NCI-H1694 treated with DMSO at 0.1 percent for 48 hours (cell line): ENCODE data around the gene NFIA.

ENCODE experiments used
- DNase-seq: peaks from one replicate; lab custom pipeline; 2025; lab: John Stamatoyannopoulos, UW

Gene NFIA

GRCh38 chr1:61215676-61216289 lies 133.4 kb downstream of the NFIA start:
- no peak for DNase-seq

- DNase-seq, result no peak
These were observed 138.2 kb downstream of the NFIA start for GRCh38 chr1:61220536-61220935.

DNA sequence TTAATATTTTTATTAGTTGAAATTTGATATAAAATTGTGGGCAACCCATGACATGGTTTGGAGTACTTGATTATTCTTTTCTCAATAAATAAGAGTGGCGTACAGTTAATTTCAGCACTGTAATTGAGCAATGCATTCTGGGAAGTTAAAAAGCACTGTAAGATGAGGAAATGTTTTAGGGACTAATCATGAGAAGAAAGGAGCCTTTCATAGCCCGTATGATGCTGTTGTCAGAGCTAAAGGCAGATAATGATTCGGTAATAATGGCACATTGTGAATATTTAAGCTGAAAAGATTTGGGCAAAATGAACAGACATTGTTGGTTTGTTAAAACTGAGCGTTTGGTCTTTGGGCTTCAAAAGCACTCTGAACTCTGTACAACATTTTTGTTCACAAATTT lies 139.3 kb downstream of the NFIA start:
- no peak for DNase-seq

DNA sequence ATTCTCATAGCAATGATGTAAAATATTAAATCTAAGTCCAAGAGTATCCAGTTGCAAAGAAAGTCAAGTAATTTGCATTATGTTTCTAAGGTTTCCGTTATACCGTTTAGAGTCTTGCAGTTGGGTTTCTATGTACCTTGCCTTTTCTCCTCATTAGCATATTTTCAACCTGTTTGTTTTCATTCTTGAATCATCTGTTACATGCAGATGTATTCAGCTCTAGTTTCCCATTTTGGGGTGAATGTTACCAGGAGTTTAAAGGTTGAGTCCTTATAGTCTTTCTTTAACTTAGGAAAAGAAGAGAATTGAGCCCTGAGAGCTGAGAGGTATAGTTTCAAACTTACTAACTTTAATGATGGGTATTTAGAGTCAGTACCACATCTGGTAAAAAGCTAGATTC lies 139.9 kb downstream of the NFIA start:
- DNase-seq, result no peak

DNA sequence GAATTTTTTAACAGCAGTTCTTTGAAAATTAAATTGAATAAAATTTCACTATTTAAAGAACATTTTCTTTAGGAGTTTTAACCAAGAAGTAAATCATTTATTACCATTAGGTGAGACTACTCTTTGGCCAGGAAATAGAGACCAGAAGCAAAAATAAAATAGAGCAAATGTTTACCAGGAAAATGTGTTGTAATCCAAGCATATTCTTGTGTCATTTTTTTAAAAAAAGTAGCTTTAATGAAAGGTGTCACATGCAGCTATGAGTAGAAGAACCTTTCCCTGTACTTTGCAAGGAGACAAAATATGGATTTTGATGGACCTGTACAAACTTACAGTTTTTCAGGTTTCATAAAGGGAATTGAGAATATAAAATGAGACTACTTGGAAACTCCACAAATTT lies 140.8 kb downstream of the NFIA start:
- DNase-seq, result no peak

GRCh38 chr1:61224609-61225008 lies 142.2 kb downstream of the NFIA start:
- no peak for DNase-seq

GRCh38 chr1:61225478-61225877 lies 143.1 kb downstream of the NFIA start:
- DNase-seq, result no peak

DNA sequence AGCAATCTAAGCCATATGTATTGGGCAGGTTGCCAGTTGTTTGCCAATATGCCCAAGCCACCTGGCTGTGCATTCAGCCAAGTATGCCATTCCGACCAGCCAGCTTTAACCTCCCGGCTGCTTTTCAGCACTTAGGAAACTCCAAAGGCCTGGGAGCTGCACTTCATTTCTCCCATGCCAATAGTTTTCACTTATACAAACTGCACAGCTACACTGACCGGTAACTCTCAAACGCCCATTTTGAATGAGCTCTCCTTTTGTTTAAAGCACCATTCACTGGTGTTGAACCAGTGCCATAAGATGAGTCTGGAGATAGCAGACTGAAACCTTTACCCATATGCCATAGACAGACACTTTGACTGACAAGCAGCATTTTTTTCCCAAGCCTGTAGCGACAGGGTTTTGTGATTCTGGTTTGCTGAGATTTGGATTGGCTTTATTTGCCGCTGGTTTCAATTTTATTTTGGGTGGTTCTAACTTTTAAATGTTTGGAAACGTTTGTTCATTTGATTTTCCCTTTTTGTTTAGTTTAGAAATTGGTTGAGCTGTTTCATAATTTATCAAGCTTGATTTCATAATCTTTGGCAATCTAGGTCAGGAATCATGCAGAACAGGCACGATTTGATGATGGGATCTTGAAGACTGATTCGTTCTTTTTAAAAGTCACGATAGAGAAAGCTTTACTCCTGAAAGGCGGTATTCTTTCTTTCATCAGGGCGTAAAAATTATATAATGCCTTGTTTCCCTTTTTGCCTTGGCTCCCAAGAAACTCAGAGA lies 144.6 kb downstream of the NFIA start:
- DNase-seq, result peak; percentile 97

DNA sequence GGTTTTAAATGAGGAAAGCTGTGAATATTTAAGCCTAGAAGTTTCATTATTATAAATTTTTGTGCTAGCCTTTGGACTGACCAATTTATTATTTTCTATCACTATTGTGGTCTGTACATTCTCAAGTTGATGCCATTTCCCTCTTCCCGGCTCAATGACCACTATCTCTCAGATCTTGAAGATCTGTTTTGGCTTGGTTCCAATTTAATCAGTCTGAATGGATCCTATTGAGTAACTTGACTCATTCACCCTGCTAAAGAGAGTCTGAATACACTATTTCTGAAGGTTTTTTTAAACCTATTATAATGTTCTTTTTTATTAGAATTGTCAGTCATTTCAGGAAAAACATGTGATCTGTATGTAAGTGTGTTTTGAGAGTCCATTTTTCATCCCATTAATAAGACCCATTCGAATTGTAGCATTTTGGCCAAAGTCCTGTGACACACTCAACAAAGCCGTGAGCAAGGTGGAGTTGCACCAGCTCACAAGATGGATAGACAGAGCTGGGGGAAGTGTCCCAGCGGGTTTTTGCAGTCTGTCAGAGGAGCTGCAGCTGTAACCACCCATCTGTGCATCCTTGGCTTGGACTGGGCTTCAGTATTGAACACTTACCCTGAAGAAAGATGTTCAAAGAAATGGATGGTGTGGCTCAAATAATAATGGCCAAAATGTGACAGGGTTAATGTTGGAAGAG lies 145.6 kb downstream of the NFIA start:
- peak; percentile 81 for DNase-seq

GRCh38 chr1:61230523-61230922 lies 148.2 kb downstream of the NFIA start:
- DNase-seq, result no peak

DNA sequence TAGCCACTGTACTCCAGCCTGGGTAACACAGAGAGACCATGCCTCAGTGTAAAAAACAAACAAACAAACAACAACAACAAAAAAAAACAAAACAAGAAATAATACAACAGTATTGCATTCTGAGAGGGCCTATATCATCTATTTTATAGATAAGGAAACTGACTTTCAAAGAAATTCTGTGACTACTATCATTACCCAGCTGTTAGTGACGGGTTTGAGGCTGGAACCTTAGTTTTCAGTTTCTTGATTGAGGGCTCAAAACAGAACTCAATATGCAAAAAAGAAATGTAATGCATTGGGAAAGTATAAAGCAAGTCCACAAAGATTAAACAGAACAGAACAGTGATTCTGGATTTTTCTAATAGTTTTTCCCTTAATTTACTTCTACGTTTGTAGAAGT lies 149.4 kb downstream of the NFIA start:
- DNase-seq, result no peak

DNA sequence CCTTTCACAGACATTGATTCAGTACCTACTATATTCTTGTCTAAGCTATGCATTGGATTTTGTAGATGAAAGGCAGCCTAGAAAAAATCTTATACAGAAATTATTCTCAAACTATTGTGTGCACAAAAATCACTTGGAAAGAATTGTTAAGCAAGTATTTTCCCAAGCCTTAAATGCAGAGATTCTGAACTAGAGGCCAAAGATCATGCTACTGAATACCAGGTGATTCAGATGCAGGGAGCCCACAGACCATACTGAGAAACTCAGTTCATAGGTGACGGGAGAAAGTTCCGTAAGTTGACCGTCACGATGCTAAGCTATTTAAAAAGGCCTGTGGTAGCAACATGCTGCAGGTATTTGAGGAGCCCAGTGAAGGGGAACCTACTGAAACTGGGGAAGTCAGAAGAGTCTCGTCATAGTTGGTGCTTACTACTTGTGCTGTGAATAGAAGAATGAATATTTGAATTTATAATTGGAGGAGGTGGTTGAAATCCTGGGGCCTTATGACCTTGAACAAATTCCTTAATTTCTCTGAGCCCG lies 150.8 kb downstream of the NFIA start:
- no peak for DNase-seq

DNA sequence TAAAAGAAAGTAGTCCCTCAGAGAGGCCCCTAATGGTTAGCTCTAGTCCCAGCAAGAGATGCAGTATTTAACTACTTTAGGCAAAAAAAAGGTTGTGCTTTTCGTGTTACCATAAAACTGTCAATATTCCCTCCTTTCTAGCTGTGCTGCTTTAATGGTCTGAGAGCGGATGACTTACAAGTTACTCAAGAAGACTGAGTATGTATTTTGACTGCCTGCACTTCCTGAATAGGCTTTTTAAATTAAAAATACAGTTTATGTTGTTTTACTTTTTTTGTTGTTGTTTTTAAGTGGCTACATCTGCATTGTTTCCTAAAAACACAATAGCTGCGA lies 152.2 kb downstream of the NFIA start:
- DNase-seq, result no peak

DNA sequence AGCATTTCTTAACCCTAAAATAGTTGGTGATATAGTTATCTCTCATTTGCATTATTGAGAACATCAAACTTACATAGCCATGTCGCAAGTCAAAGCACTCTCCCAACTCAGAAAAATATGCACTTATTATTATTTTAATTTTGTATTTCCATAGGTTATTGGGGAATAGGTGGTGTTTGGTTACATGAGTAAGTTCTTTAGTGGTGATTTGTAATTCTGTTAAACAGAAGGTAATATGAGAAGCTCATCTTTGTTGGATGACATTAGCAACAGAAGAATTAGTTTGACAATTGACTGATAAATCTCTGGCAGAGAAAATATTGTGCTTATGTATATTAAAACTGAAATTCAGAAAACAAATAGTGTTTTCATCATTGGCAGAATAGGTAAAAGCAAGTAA lies 154.8 kb downstream of the NFIA start:
- no peak for DNase-seq

DNA sequence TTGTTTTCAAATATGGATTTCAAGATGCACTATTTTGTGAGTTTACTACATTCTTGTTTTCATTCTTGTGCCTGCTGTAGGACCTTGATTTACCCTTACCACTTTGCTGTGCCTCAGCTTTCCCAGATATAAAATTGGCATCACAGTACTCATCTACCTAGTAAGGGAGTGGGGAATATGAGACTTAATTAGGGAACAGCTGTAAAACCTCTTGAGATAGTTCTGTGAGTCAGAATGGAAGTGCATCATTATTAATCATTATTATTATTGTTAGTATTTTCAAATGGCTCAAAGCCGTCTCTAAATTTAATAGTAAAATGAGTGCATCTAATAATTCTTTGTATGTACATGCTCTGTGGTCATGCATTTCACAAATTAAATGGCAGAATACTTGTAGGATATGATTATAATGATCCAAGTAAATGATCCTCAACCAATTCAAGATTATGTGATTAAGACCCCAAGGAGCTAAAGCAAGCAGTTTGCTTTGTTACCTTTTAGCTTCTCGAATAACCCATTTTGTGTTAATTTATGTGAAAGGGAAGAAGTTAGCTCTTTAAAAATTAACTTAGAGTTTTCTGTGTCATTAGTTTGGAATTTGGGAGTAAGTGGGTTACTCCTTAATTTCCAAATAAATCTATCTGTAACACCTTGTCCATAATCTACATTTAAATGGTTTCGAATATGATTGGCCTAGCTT lies 155.4 kb downstream of the NFIA start:
- DNase-seq, result no peak

GRCh38 chr1:61238359-61238665 lies 156.0 kb downstream of the NFIA start:
- DNase-seq, result no peak

GRCh38 chr1:61240878-61241277 lies 158.5 kb downstream of the NFIA start:
- DNase-seq, result no peak

- DNase-seq, result no peak
These were observed 159.1 kb downstream of the NFIA start for GRCh38 chr1:61241411-61241838.

DNA sequence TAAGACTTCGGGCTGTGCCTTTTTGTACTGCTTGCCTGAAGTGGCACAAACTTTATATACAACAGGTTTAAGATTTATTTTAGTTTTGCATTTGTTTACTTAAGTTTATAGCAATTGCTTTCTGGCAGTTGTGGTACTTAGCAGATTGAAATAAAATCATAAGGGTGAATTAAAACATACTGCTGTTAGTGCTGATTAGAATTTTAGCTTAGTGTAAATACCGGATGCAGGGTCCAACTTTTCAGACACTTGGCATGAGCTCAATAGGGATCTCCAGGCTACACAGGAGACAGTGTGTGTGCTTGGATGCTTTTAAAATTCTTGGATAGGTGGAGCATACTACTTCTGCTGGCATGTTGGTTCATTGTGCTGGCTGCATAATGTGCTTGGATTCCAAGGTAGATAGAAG lies 159.6 kb downstream of the NFIA start:
- DNase-seq, result no peak

- DNase-seq, result peak; percentile 95
These were observed 161.8 kb downstream of the NFIA start for GRCh38 chr1:61244114-61244513.

GRCh38 chr1:61245696-61246400 lies 163.5 kb downstream of the NFIA start:
- no peak for DNase-seq
